ENCODE measurements around the gene PTPRT. TPM values are rescaled to one million over a fixed set of nuclear protein-coding genes. Genes with fewer than 3 reads are reported as not detected.

Gene PTPRT
- total and polyA plus RNA-seq, 2 experiments from 2014 or later, result not detected

DNA sequence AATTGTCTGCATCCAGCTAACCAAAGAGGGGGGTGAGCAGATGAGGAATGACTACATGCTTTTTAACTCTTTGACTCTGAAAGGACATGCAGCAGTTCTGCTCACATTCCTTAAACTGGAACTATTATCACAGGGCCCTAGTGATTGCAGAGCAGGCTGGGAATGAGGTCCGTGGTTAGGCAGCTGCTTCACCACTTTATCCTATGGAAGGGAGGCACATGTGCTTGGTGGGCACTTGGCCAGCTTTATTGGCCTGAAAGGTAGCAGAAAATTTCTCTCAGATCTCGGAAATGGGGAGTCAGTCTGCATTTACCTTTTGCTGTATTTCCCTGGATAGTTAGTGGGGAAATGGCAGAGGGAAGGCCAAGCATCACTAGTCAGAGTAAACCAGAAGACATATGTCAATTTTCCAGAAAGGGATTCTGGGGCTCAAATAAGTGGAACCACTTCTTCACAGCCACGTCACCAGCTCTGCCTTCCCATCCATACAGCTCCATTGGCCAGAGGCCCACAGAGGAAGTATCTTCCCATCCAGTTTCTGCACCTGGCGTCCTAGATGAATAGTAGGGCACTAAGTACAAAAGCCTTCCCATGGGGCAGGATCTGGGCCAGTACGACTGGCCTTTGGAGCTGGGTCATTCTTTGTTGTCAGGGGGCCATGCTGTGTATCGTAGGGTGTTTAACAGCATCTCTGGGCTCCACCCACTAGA, 444.8 kb downstream of the PTPRT start:
- TF ChIP-seq NANOG (IDR thresholded peaks at IDR 0.05; ENCODE audit: borderline replicate concordance), result no peak
- no peak for TF ChIP-seq ZNF114 (CRISPR knock-in tag; IDR thresholded peaks at IDR 0.05)
- no peak for TF ChIP-seq EZH2 (IDR thresholded peaks at IDR 0.05; ENCODE audit: low read depth, unreplicated experiment)
- no peak for TF ChIP-seq ZNF331 (CRISPR knock-in tag; IDR thresholded peaks at IDR 0.05; ENCODE audit: low read depth)
- TF ChIP-seq, protein P1, sequence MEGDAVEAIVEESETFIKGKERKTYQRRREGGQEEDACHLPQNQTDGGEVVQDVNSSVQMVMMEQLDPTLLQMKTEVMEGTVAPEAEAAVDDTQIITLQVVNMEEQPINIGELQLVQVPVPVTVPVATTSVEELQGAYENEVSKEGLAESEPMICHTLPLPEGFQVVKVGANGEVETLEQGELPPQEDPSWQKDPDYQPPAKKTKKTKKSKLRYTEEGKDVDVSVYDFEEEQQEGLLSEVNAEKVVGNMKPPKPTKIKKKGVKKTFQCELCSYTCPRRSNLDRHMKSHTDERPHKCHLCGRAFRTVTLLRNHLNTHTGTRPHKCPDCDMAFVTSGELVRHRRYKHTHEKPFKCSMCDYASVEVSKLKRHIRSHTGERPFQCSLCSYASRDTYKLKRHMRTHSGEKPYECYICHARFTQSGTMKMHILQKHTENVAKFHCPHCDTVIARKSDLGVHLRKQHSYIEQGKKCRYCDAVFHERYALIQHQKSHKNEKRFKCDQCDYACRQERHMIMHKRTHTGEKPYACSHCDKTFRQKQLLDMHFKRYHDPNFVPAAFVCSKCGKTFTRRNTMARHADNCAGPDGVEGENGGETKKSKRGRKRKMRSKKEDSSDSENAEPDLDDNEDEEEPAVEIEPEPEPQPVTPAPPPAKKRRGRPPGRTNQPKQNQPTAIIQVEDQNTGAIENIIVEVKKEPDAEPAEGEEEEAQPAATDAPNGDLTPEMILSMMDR (conservative IDR thresholded peaks at IDR 0.05; ENCODE audit: low read depth in 2 of 2), result no peak
- no peak for TF ChIP-seq POLR2AphosphoS5 (IDR thresholded peaks at IDR 0.05; ENCODE audit: low read depth)
- Histone ChIP-seq H2AFZ (no peak overlapping the region), H3K4me2 (no peak overlapping the region), H3K36me3 (ENCODE audit: insufficient read depth) (0 out of 2 replicates have a peak, but pooled peaks cover 3% of the 10 kb centered on the region), H3K79me2 (replicated peaks; ENCODE audit: insufficient read depth) (no peaks in the 10 kb centered on the region), H3F3A (replicated peaks; ENCODE audit: low read depth) (no peaks in the 10 kb centered on the region), H3K9me2 (ENCODE audit: insufficient read depth) (no peaks in the 10 kb centered on the region), H3K27me3 (ENCODE audit: insufficient read depth) (no peaks in the 10 kb centered on the region), H3K4me1 (ENCODE audit: insufficient read depth) (no peaks in the 10 kb centered on the region), H3K4me3 (no peak overlapping the region), H3K27ac (ENCODE audit: low read depth) (no peak overlapping the region), H4K20me1 (replicated peaks; ENCODE audit: insufficient read depth) (no peaks in the 10 kb centered on the region)
- Mint-ChIP-seq H3K36me3 (ENCODE audit: low read depth) (peaks cover 20% of the 10 kb centered on the region), H3K4me3 (no peak overlapping the region), H3K27me3 (ENCODE audit: insufficient read depth, low read depth, poor library complexity) (no peaks in the 10 kb centered on the region), H3K27ac (no peak overlapping the region), H3K4me1 (peaks cover 3% of the 10 kb centered on the region; the same call in 1 of the 3 replicates), H3K9me3 (peaks cover 100% of the 10 kb centered on the region)
- no peak for ATAC-seq
- DNase-seq (ENCODE audit: low spot score), result no peak

DNA sequence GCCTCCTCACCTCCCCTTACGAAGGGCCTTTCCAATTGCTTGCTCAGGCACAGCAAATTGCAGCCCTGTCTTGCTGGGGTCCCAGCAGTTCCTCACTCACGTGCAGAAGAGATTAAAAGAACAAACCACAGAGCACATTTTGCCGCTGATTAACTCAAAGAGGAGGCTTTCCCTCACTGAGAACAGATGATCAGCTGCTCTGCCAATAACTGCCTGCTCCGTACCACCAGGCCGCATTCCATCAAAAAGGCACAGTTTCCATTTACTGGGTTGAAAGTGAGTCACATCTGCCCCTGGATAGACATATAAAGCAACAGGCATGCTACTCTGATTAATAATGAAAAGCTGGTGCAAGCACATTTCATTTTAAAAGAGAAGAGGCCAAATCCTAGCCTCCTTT, 446.8 kb downstream of the PTPRT start:
- H3K4me1 Mint-ChIP-seq, result no peaks in the 10 kb centered on the region
- no peak for TF ChIP-seq CREB1 (CRISPR knock-in tag; IDR thresholded peaks at IDR 0.05; ENCODE audit: low read depth)
- TF ChIP-seq ZNF331 (CRISPR knock-in tag; IDR thresholded peaks at IDR 0.05; ENCODE audit: low read depth), result no peak
- TF ChIP-seq, protein P1 (conservative IDR thresholded peaks at IDR 0.05; ENCODE audit: low read depth in 2 of 2), result no peak
- no peak for TF ChIP-seq STAT1 (IDR thresholded peaks at IDR 0.05; ENCODE audit: unreplicated experiment)
- TF ChIP-seq, protein P2, sequence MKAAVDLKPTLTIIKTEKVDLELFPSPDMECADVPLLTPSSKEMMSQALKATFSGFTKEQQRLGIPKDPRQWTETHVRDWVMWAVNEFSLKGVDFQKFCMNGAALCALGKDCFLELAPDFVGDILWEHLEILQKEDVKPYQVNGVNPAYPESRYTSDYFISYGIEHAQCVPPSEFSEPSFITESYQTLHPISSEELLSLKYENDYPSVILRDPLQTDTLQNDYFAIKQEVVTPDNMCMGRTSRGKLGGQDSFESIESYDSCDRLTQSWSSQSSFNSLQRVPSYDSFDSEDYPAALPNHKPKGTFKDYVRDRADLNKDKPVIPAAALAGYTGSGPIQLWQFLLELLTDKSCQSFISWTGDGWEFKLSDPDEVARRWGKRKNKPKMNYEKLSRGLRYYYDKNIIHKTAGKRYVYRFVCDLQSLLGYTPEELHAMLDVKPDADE (IDR thresholded peaks at IDR 0.05), result no peak
- no peak for TF ChIP-seq EZH2phosphoT487 (IDR thresholded peaks at IDR 0.05; ENCODE audit: unreplicated experiment)
- no peak for TF ChIP-seq ZNF114 (CRISPR knock-in tag; IDR thresholded peaks at IDR 0.05)

More for the DNA sequence above, 446.8 kb downstream of the PTPRT start:
- no peak for DNase-seq (ENCODE audit: low spot score)
- no peak for ATAC-seq
- Histone ChIP-seq H3K27me3 (ENCODE audit: insufficient read depth) (no peaks in the 10 kb centered on the region), H3K4me3 (no peak overlapping the region), H3F3A (replicated peaks; ENCODE audit: low read depth) (no peaks in the 10 kb centered on the region), H3K27ac (ENCODE audit: low read depth) (no peak overlapping the region), H2AFZ (no peak overlapping the region), H3K4me1 (ENCODE audit: insufficient read depth) (no peaks in the 10 kb centered on the region), H4K20me1 (replicated peaks; ENCODE audit: insufficient read depth) (no peaks in the 10 kb centered on the region), H3K4me2 (no peak overlapping the region), H3K79me2 (replicated peaks; ENCODE audit: insufficient read depth) (no peaks in the 10 kb centered on the region), H3K9me2 (ENCODE audit: insufficient read depth) (no peaks in the 10 kb centered on the region), H3K36me3 (ENCODE audit: insufficient read depth) (no peaks in the 10 kb centered on the region)
- Mint-ChIP-seq H3K36me3 (ENCODE audit: low read depth) (peaks cover 29% of the 10 kb centered on the region), H3K4me3 (no peak overlapping the region), H3K27ac (no peak overlapping the region), H3K27me3 (ENCODE audit: insufficient read depth, low read depth, poor library complexity) (no peaks in the 10 kb centered on the region), H3K9me3 (peaks cover 100% of the 10 kb centered on the region)
